Measurements from ENCODE around the gene AXIN2.

The AXIN2 gene

GRCh38 chr17:65498816-65499215 lies 62.6 kb downstream of the AXIN2 start:
- no peak for TF ChIP-seq CTCF (IDR thresholded peaks at IDR 0.05; ENCODE audit: borderline replicate concordance, control extremely low read depth, extremely low read depth, insufficient read depth, missing control alignments)
- in situ Hi-C loops (cut with MboI; ENCODE audit: low sequenced_read_pairs, unreplicated experiment): no loop called here

DNA sequence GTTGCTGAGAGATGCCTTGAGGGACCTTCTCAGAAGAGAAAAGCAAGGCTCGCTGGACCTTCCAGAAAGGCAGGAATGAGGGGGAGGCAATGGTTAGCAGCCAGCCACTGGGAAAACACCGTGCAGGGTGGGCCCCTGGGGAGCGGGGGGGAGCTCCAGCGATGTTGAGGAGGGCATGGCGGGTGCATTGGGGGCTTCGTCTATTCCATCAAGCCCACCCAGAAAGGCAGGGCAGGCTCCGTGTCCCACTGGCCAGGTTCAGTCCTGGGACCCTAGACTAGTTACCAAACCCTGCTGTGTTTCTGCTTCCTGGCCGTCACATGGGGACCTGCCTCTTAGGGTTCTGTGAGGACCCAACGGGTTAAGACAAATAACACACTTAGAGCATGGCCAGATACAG lies 64.6 kb downstream of the AXIN2 start:
- DNase-seq (ENCODE audit: low spot score): no peak
- in situ Hi-C loops (cut with MboI; ENCODE audit: low sequenced_read_pairs, unreplicated experiment): no loop called here
- no peak for TF ChIP-seq CTCF (IDR thresholded peaks at IDR 0.05; ENCODE audit: borderline replicate concordance, control extremely low read depth, extremely low read depth, insufficient read depth, missing control alignments)

More at GRCh38 chr17:65498816-65499215, 62.6 kb downstream of the AXIN2 start:
- DNase-seq (ENCODE audit: low spot score): no peak

GRCh38 chr17:65495122-65496055 lies 66.1 kb downstream of the AXIN2 start:
- in situ Hi-C loops (cut with MboI; ENCODE audit: low sequenced_read_pairs, unreplicated experiment): no loop called here
- no peak for TF ChIP-seq CTCF (IDR thresholded peaks at IDR 0.05; ENCODE audit: borderline replicate concordance, control extremely low read depth, extremely low read depth, insufficient read depth, missing control alignments)
- no peak for DNase-seq (ENCODE audit: low spot score)

DNA sequence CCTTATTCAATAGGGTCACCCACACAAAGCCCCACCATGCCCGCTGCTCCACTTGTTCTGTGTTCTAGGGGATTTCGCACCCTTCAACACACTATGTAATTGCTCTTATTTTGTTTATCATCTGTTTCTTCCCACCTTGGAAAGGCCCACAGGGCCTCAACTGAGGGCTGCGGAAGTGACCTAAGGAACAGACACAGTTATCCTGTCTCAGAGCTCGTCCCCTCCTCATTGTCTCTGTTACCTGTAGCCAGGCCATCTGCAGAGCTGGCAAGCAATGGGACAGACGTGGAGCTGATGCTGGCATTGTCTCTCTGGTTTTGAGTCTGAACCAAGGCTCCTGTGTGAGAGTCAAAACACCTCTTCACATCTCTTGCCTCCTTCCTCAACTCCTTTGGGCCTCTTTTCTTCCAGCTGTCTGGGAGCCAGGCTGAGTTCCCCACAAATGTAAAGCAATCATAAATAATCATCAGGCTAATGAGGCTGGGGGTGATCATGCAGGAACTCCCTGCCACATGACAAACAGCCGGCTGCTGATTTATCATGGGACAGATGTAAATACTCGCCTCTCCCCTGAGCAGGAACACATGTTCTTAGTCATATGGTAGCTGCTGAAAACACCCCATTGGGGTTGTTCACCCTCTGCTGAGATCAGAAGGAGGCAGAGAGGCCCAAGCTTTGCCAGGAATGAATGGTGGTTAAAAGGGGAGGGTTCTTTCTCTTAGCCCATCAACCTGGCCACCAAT lies 71.9 kb downstream of the AXIN2 start:
- no peak for DNase-seq (ENCODE audit: low spot score)
- in situ Hi-C loops (cut with MboI; ENCODE audit: low sequenced_read_pairs, unreplicated experiment): no loop called here
- no peak for TF ChIP-seq CTCF (IDR thresholded peaks at IDR 0.05; ENCODE audit: borderline replicate concordance, control extremely low read depth, extremely low read depth, insufficient read depth, missing control alignments)

- no peak for TF ChIP-seq CTCF (IDR thresholded peaks at IDR 0.05; ENCODE audit: borderline replicate concordance, control extremely low read depth, extremely low read depth, insufficient read depth, missing control alignments)
- in situ Hi-C loops (cut with MboI; ENCODE audit: low sequenced_read_pairs, unreplicated experiment): no loop called here
- DNase-seq (ENCODE audit: low spot score): no peak
Observed at GRCh38 chr17:65488665-65489064, 72.8 kb downstream of the AXIN2 start.

DNA sequence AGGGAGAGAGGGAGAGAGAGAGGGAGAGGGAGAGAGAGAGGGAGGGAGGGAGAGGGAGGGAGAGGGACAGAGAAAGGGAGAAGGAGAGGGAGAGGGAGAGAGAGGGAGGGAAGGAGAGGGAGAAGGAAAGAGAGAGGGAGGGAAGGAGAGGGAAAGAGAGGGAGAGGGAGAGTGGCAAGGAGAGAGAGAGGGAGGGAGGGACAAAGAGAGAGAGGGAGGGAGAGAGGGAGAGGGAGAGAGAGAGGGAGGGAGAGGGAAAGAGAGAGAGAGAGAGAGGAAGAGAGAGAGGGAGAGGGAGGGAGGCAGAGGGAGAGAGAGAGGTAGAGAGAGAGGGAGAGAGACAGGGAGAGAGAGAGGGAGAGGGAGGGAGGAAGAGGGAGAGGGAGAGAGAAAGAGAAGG lies 73.5 kb downstream of the AXIN2 start:
- in situ Hi-C loops (cut with MboI; ENCODE audit: low sequenced_read_pairs, unreplicated experiment): no loop called here
- no peak for DNase-seq (ENCODE audit: low spot score)
- TF ChIP-seq CTCF (IDR thresholded peaks at IDR 0.05; ENCODE audit: borderline replicate concordance, control extremely low read depth, extremely low read depth, insufficient read depth, missing control alignments): no peak
